Liver (tissue), 9 donors: ENCODE results near the gene NRG4. TPM values are rescaled to one million over a fixed set of nuclear protein-coding genes. Genes with fewer than 3 reads are reported as not detected.

Experiments
- DNase-seq: peaks from one replicate; pipeline ENCODE4 v3.0.0-alpha.2; 2017; ENCODE audit warnings: low spot score
- H3K27ac ChIP-seq, 2 donors: one replicate each; pipeline ENCODE4 v1.7.0; 2013; ENCODE audit warnings: inconsistent platforms in 2 of 2, low read length in 2 of 2, control low read depth in 1 of 2, low read depth in 1 of 2, mild to moderate bottlenecking in 1 of 2
- H3K27me3 ChIP-seq, 4 donors: one replicate each; pipeline versions ENCODE4 v1.6.1 to v1.7.0; 2013; ENCODE audit warnings: low read length in 3 of 4, inconsistent platforms in 1 of 4, mild to moderate bottlenecking in 1 of 4, moderate library complexity in 1 of 4; ENCODE audit not compliant: control insufficient read depth in 4 of 4, insufficient read depth in 4 of 4
- H3K36me3 ChIP-seq, 4 donors: one replicate each; pipeline versions ENCODE4 v1.6.1 to v1.7.0; 2013; ENCODE audit warnings: low read length in 3 of 4, mild to moderate bottlenecking in 3 of 4, low read depth in 1 of 4, moderate library complexity in 1 of 4; ENCODE audit not compliant: control insufficient read depth in 4 of 4, insufficient read depth in 3 of 4
- H3K4me1 ChIP-seq, 4 donors: one replicate each; pipeline versions ENCODE4 v1.6.1 to v1.7.0; 2013; ENCODE audit warnings: low read length in 3 of 4, mild to moderate bottlenecking in 3 of 4, moderate library complexity in 1 of 4; ENCODE audit not compliant: control insufficient read depth in 4 of 4, insufficient read depth in 4 of 4
- H3K4me3 ChIP-seq, 3 donors: one replicate each; pipeline versions ENCODE4 v1.6.1 to v1.7.0; 2013; ENCODE audit warnings: low read length in 3 of 3, control low read depth in 1 of 3, low read depth in 1 of 3, mild to moderate bottlenecking in 1 of 3
- H3K9ac ChIP-seq, 2 donors: one replicate each; pipeline ENCODE4 v1.7.0; 2013; ENCODE audit warnings: low read length in 2 of 2, mild to moderate bottlenecking in 2 of 2, moderate library complexity in 2 of 2, control low read depth in 1 of 2, low read depth in 1 of 2
- H3K9me3 ChIP-seq, 4 donors: one replicate each; pipeline versions ENCODE4 v1.6.1 to v1.7.0; 2013; ENCODE audit warnings: low read length in 3 of 4; ENCODE audit not compliant: control insufficient read depth in 4 of 4
- EGR1 ChIP-seq, 2 donors: IDR thresholded peaks; 2 replicates each; pipeline ENCODE4 v1.6.1; 2016 to 2018; ENCODE audit warnings: antibody characterized with exemption in 2 of 2, low read depth in 2 of 2
- FOXA1 ChIP-seq: IDR thresholded peaks from 2 replicates; pipeline ENCODE4 v1.6.1; 2016; ENCODE audit warnings: antibody characterized with exemption
- FOXA2 ChIP-seq: IDR thresholded peaks from 2 replicates; pipeline ENCODE4 v1.6.1; 2016; ENCODE audit warnings: antibody characterized with exemption
- GABPA ChIP-seq, 2 donors: IDR thresholded peaks in 1 of 2; conservative IDR thresholded peaks in 1 of 2; 2 replicates each; pipeline ENCODE4 v1.6.1; 2016; ENCODE audit warnings: antibody characterized with exemption in 2 of 2, mild to moderate bottlenecking in 1 of 2, moderate library complexity in 1 of 2
- HNF4G ChIP-seq: IDR thresholded peaks from 2 replicates; pipeline ENCODE4 v1.6.1; 2016; ENCODE audit warnings: antibody characterized with exemption
- JUND ChIP-seq, 2 donors: IDR thresholded peaks; 2 replicates each; pipeline ENCODE4 v1.6.1; 2016; ENCODE audit warnings: antibody characterized with exemption in 2 of 2
- NR2F2 ChIP-seq: IDR thresholded peaks from 2 replicates; pipeline ENCODE4 v1.6.1; 2016; ENCODE audit warnings: antibody characterized with exemption
- RAD21 ChIP-seq, 2 donors: IDR thresholded peaks; 2 replicates each; pipeline ENCODE4 v1.6.1; 2016; ENCODE audit warnings: antibody characterized with exemption in 2 of 2, mild to moderate bottlenecking in 2 of 2
- RXRA ChIP-seq, 2 donors: IDR thresholded peaks; 2 replicates each; pipeline ENCODE4 v1.6.1; 2017 to 2018; ENCODE audit warnings: antibody characterized with exemption in 2 of 2, mild to moderate bottlenecking in 1 of 2
- SP1 ChIP-seq: IDR thresholded peaks from 2 replicates; pipeline ENCODE4 v1.6.1; 2018; ENCODE audit warnings: antibody characterized with exemption, mild to moderate bottlenecking
- TAF1 ChIP-seq: conservative IDR thresholded peaks from 2 replicates; pipeline ENCODE4 v1.6.1; 2016; ENCODE audit warnings: antibody characterized with exemption, mild to moderate bottlenecking
- YY1 ChIP-seq: IDR thresholded peaks from 2 replicates; pipeline ENCODE4 v1.6.1; 2016; ENCODE audit warnings: antibody characterized with exemption, mild to moderate bottlenecking
- WGBS: extraction: QIAGEN DNeasy Blood & Tissue Kit; methylation state at CpG from one replicate; pipeline ENCODE4 v1.1.7; 2013; 5-methylcytosine and 5-hydroxymethylcytosine counted together
- polyA plus RNA-seq, 2 donors: library from polyadenylated mRNA; stranded (reverse) in 1 of 2; unstranded in 1 of 2; fragments of 200-250 nt in 1 of 2; fragments of >200 nt in 1 of 2; fragmentation: Nextera tagmentation in 1 of 2; extraction: Ambion mirVana in 1 of 2; gene quantifications; one replicate each; pipeline versions ENCODE4 v1.2.1 to v1.2.3, GENCODE V29; 2013 to 2015
- total RNA-seq, 2 donors: library from RNA; depleted of rRNA; stranded (reverse); fragments of >200 nt; gene quantifications; one replicate each; pipeline ENCODE4 v1.2.3, GENCODE V29; 2014
- TF ChIP-seq, protein P1 (sequence below): IDR thresholded peaks from 2 replicates; pipeline ENCODE4 v1.6.1; 2016; ENCODE audit warnings: antibody characterized with exemption
- TF ChIP-seq, protein P2 (sequence below): fragments of 150-350 bp; IDR thresholded peaks from 2 replicates; pipeline ENCODE4 v1.5.1; 2017; ENCODE audit warnings: improper control_type of control experiment, low read depth, low read length; ENCODE audit not compliant: missing input control
- TF ChIP-seq, protein P3 (sequence below): IDR thresholded peaks from 2 replicates; pipeline ENCODE4 v1.6.1; 2016; ENCODE audit warnings: antibody characterized with exemption
- TF ChIP-seq, protein P4 (sequence below): IDR thresholded peaks from 2 replicates; pipeline ENCODE4 v1.6.1; 2016; ENCODE audit warnings: antibody characterized with exemption
- TF ChIP-seq, protein P5 (sequence below): IDR thresholded peaks from 2 replicates; pipeline ENCODE4 v1.6.1; 2016; ENCODE audit warnings: antibody characterized with exemption, mild to moderate bottlenecking
- donor health status: healthy.
- donor health status: healthy.
- donor health status: healthy.
- donor health status: healthy.
- donor health status: healthy.

Gene NRG4
- total and polyA plus RNA-seq, 4 donors = 0.51 to 1.3 (median 1.0) TPM; not detected in 1

DNA sequence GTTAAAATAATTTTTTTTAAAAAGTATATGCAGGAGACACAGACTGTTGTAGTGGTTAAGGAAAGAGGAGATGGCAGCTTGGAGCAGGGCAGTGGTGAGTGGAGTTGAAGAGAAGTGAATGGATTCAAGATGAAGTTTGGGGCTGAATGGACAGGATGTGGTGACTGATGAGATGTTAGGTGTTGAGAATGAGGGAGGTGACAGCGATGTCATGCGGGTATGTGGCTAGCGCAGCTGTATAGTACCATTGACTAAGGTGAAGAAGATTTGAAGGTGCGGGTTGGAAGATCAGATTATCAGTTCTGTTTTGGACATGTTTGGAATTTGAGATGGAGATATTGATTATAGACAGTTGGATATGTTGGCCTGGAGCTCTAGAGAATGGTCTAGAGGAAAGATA, 88.5 kb downstream of the NRG4 start:
- no peak overlapping the region for H3K9ac ChIP-seq
- no peaks in the 10 kb centered on the region for H3K27me3 ChIP-seq
- no peak for DNase-seq
- peaks cover 0 to 16% (median 6%) of the 10 kb centered on the region in 4 donors for H3K4me1 ChIP-seq
- WGBS = 92% methylated on average over 4 of the region's 4 CpGs
- no peak overlapping the region for H3K4me3 ChIP-seq
- H3K27ac ChIP-seq = no peak overlapping the region
- H3K36me3 ChIP-seq = peaks cover 0 to 3% (median 1%) of the 10 kb centered on the region in 4 donors
- TF ChIP-seq GABPA (IDR thresholded peaks at IDR 0.05 in 1 of 2, conservative IDR thresholded peaks at IDR 0.05 in 1 of 2) (no peak), EGR1 (IDR thresholded peaks at IDR 0.05; ENCODE audit: low read depth in 2 of 2) (no peak), FOXA2 (no peak), NR2F2 (no peak), YY1 (no peak), SP1 (no peak), TAF1 (no peak), RAD21 (IDR thresholded peaks at IDR 0.05) (no peak), JUND (IDR thresholded peaks at IDR 0.05) (no peak), FOXA1 (no peak), HNF4G (no peak)
- TF ChIP-seq, protein P1, sequence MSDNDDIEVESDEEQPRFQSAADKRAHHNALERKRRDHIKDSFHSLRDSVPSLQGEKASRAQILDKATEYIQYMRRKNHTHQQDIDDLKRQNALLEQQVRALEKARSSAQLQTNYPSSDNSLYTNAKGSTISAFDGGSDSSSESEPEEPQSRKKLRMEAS = no peak
- TF ChIP-seq, protein P2, sequence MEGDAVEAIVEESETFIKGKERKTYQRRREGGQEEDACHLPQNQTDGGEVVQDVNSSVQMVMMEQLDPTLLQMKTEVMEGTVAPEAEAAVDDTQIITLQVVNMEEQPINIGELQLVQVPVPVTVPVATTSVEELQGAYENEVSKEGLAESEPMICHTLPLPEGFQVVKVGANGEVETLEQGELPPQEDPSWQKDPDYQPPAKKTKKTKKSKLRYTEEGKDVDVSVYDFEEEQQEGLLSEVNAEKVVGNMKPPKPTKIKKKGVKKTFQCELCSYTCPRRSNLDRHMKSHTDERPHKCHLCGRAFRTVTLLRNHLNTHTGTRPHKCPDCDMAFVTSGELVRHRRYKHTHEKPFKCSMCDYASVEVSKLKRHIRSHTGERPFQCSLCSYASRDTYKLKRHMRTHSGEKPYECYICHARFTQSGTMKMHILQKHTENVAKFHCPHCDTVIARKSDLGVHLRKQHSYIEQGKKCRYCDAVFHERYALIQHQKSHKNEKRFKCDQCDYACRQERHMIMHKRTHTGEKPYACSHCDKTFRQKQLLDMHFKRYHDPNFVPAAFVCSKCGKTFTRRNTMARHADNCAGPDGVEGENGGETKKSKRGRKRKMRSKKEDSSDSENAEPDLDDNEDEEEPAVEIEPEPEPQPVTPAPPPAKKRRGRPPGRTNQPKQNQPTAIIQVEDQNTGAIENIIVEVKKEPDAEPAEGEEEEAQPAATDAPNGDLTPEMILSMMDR = no peak
- TF ChIP-seq, protein P3, sequence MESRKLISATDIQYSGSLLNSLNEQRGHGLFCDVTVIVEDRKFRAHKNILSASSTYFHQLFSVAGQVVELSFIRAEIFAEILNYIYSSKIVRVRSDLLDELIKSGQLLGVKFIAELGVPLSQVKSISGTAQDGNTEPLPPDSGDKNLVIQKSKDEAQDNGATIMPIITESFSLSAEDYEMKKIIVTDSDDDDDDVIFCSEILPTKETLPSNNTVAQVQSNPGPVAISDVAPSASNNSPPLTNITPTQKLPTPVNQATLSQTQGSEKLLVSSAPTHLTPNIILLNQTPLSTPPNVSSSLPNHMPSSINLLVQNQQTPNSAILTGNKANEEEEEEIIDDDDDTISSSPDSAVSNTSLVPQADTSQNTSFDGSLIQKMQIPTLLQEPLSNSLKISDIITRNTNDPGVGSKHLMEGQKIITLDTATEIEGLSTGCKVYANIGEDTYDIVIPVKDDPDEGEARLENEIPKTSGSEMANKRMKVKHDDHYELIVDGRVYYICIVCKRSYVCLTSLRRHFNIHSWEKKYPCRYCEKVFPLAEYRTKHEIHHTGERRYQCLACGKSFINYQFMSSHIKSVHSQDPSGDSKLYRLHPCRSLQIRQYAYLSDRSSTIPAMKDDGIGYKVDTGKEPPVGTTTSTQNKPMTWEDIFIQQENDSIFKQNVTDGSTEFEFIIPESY = no peak
- TF ChIP-seq, protein P4, sequence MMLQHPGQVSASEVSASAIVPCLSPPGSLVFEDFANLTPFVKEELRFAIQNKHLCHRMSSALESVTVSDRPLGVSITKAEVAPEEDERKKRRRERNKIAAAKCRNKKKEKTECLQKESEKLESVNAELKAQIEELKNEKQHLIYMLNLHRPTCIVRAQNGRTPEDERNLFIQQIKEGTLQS = no peak
- H3K9me3 ChIP-seq = no peaks in the 10 kb centered on the region

DNA sequence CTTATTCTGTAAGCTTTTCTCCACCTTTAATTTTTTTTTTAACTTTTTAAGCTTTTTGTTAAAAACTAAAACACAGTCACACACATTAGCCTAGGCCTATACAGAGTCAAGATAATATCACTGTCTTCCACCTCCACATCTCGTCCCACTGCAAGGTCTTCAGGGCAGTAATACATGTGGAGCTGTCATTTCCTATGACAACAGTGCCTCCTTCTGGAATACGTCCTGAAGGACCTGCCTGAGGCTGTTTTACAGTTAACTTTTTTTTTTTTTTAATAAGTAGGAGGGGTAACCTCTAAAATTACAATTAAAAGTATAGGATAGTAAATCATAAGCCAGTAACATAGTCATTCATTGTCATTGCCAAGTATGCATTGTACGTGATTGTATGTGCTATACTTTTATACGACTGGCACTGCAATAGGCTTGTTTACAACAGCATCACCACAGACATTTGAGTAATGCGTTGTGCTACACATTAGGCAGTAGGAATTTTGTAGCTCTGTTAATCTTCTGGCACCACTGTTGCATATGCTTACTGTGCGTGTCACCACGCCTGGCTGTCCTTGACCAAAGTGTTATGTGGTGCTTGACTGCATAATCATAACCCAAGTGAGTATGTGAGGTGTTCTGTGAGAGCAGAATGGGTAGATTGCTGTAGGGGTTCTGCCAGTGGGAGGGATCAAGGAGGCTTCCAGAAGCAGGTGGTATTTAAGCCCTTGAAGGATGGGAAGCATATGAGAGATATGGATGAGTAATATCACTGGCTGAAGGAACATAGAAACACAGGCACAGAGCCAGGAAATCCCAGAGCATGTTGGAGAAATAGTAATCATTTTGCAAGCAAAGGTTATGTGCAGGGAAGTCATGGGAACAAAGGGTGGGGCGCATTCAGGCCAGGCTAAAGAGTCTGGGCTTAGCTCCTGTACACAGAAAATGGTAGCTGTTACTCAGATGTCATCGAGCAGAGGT, 90.2 kb downstream of the NRG4 start:
- WGBS = 71% methylated on average over 9 of the region's 9 CpGs
- Histone ChIP-seq H3K9me3 (no peaks in the 10 kb centered on the region), H3K36me3 (peaks cover 0 to 9% (median 4%) of the 10 kb centered on the region in 4 donors), H3K9ac (no peak overlapping the region), H3K27me3 (no peaks in the 10 kb centered on the region), H3K4me1 (peaks cover 0 to 16% (median 6%) of the 10 kb centered on the region in 4 donors), H3K27ac (no peak overlapping the region), H3K4me3 (no peak overlapping the region)
- DNase-seq = no peak
- TF ChIP-seq, protein P3 = no peak
- no peak for TF ChIP-seq TAF1
- TF ChIP-seq, protein P2 = peak; percentile 42
- TF ChIP-seq, protein P5, sequence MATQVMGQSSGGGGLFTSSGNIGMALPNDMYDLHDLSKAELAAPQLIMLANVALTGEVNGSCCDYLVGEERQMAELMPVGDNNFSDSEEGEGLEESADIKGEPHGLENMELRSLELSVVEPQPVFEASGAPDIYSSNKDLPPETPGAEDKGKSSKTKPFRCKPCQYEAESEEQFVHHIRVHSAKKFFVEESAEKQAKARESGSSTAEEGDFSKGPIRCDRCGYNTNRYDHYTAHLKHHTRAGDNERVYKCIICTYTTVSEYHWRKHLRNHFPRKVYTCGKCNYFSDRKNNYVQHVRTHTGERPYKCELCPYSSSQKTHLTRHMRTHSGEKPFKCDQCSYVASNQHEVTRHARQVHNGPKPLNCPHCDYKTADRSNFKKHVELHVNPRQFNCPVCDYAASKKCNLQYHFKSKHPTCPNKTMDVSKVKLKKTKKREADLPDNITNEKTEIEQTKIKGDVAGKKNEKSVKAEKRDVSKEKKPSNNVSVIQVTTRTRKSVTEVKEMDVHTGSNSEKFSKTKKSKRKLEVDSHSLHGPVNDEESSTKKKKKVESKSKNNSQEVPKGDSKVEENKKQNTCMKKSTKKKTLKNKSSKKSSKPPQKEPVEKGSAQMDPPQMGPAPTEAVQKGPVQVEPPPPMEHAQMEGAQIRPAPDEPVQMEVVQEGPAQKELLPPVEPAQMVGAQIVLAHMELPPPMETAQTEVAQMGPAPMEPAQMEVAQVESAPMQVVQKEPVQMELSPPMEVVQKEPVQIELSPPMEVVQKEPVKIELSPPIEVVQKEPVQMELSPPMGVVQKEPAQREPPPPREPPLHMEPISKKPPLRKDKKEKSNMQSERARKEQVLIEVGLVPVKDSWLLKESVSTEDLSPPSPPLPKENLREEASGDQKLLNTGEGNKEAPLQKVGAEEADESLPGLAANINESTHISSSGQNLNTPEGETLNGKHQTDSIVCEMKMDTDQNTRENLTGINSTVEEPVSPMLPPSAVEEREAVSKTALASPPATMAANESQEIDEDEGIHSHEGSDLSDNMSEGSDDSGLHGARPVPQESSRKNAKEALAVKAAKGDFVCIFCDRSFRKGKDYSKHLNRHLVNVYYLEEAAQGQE = no peak
- TF ChIP-seq YY1 = no peak
- TF ChIP-seq HNF4G = no peak
- no peak for TF ChIP-seq FOXA2
- TF ChIP-seq, protein P1 = no peak
- TF ChIP-seq EGR1 (IDR thresholded peaks at IDR 0.05; ENCODE audit: low read depth in 2 of 2) = no peak
- peak in 1 of 2 donors; percentile 9 for TF ChIP-seq RXRA (IDR thresholded peaks at IDR 0.05)
